ENCODE results near the gene TNFRSF21.

TNFRSF21 gene

GRCh38 chr6:47246551-47246950, 63.2 kb downstream of the TNFRSF21 start:
- H3K27me3 ChIP-seq (ENCODE audit: low read depth), result no peaks in the 10 kb centered on the region
- H3K4me3 ChIP-seq, result no peak overlapping the region
- DNase-seq (ENCODE audit: low spot score in 2 of 2), result no peak
- no peaks in the 10 kb centered on the region for H3K9me3 ChIP-seq
- in situ Hi-C loops (cut with MboI; ENCODE audit: low sequenced_read_pairs), result no loop called here
- H3K36me3 ChIP-seq (replicated peaks), result no peaks in the 10 kb centered on the region
- peaks cover 14% of the 10 kb centered on the region for H3K4me1 ChIP-seq

DNA sequence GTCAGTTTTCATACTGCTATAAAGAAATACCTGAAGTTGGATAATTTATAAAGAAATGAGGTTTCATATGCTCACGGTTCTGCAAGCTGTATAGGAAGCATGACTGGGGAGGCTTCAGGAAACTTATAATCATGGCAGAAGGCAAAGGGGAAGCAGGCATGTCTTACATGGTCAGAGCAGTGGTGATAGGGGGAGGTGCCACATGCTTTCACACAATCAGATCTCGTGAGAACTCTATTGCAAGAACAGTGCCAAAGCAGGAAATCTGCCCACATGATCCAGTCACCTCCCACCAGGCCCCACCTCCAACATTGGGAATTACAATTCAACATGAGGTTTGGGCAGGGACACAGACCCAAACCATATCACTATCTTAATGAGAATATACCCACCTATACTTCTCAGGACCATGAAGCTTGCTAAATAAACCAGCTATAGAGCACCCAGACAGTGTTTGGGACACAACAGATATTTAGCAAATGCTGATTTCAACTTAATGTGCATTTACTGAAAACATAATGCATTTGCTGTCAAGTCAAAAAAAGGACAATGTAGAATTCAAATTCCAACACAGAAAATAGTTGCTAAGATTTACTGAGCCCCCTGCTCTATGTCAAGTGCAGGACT, 63.8 kb downstream of the TNFRSF21 start:
- H3K36me3 ChIP-seq (replicated peaks), result no peaks in the 10 kb centered on the region

GRCh38 chr6:47242483-47243386, 67.0 kb downstream of the TNFRSF21 start:
- in situ Hi-C loops (cut with MboI; ENCODE audit: low sequenced_read_pairs), result no loop called here
- Histone ChIP-seq H3K4me1 (peaks cover 14% of the 10 kb centered on the region), H3K27me3 (ENCODE audit: low read depth) (no peaks in the 10 kb centered on the region), H3K36me3 (replicated peaks) (no peaks in the 10 kb centered on the region), H3K4me3 (no peak overlapping the region), H3K9me3 (no peaks in the 10 kb centered on the region)
- DNase-seq (ENCODE audit: low spot score in 2 of 2), result peak in 1 of 2 experiments; percentile 58

More for the DNA sequence above, 63.8 kb downstream of the TNFRSF21 start:
- Histone ChIP-seq H3K9me3 (no peaks in the 10 kb centered on the region), H3K4me1 (peaks cover 14% of the 10 kb centered on the region), H3K4me3 (no peak overlapping the region), H3K27me3 (ENCODE audit: low read depth) (no peaks in the 10 kb centered on the region)
- in situ Hi-C loops (cut with MboI; ENCODE audit: low sequenced_read_pairs), result no loop called here
- DNase-seq (ENCODE audit: low spot score in 2 of 2), result no peak

DNA sequence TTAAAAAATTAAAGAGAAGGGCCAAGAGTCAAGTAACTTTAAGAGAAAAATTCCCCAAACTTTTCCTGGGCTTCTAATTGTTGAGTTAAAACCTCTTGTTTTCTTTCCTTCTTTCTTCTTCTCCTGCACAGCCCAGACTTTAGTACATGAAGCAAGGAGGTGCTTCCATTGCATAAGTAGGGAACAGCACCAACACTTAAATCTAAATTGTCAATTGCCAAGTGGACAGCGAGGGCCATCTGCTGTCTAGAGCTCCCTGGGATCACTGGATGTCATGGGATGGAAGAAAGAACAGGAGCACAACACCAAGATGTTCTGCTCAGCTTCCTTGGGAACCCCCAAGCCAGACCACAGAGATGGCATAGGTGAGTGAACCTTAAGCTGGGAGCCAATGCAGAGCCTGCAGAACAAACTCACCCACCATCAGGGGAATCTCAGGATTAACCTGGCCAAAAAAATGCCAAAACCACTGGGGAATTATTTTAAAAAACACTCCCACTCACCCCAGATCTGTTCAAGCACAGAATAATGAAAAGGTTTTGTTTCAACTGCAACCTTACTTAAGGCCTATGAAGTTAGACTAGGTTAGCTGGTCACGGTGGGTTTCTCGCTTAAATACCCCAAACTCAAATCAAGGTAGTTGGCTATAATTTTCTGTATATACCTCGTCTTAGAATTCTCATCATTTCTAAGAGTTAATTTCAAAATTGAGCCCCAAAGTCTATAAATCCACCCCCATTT, 67.8 kb downstream of the TNFRSF21 start:
- H3K4me1 ChIP-seq, result peaks cover 7% of the 10 kb centered on the region
- no peaks in the 10 kb centered on the region for H3K9me3 ChIP-seq
- no peak for DNase-seq (ENCODE audit: low spot score in 2 of 2)
- H3K36me3 ChIP-seq (replicated peaks), result no peaks in the 10 kb centered on the region
- H3K4me3 ChIP-seq, result no peak overlapping the region
- H3K27me3 ChIP-seq (ENCODE audit: low read depth), result no peaks in the 10 kb centered on the region
- in situ Hi-C loops (cut with MboI; ENCODE audit: low sequenced_read_pairs), result no loop called here

GRCh38 chr6:47240277-47240890, 69.3 kb downstream of the TNFRSF21 start:
- in situ Hi-C loops (cut with MboI; ENCODE audit: low sequenced_read_pairs), result no loop called here
- DNase-seq (ENCODE audit: low spot score in 2 of 2), result no peak
- H3K4me3 ChIP-seq, result no peak overlapping the region
- peaks cover 6% of the 10 kb centered on the region; the same call in 1 of the 2 replicates for H3K4me1 ChIP-seq
- H3K36me3 ChIP-seq (replicated peaks), result no peaks in the 10 kb centered on the region
- no peaks in the 10 kb centered on the region for H3K9me3 ChIP-seq
- H3K27me3 ChIP-seq (ENCODE audit: low read depth), result no peaks in the 10 kb centered on the region

- in situ Hi-C loops (cut with MboI; ENCODE audit: low sequenced_read_pairs), result no loop called here
- H3K4me1 ChIP-seq, result peaks cover 6% of the 10 kb centered on the region; the same call in 1 of the 2 replicates
- H3K9me3 ChIP-seq, result no peaks in the 10 kb centered on the region
- DNase-seq (ENCODE audit: low spot score in 2 of 2), result no peak
- H3K27me3 ChIP-seq (ENCODE audit: low read depth), result no peaks in the 10 kb centered on the region
- no peaks in the 10 kb centered on the region for H3K36me3 ChIP-seq (replicated peaks)
- no peak overlapping the region for H3K4me3 ChIP-seq
Measured at GRCh38 chr6:47239546-47239945, 70.2 kb downstream of the TNFRSF21 start.

DNA sequence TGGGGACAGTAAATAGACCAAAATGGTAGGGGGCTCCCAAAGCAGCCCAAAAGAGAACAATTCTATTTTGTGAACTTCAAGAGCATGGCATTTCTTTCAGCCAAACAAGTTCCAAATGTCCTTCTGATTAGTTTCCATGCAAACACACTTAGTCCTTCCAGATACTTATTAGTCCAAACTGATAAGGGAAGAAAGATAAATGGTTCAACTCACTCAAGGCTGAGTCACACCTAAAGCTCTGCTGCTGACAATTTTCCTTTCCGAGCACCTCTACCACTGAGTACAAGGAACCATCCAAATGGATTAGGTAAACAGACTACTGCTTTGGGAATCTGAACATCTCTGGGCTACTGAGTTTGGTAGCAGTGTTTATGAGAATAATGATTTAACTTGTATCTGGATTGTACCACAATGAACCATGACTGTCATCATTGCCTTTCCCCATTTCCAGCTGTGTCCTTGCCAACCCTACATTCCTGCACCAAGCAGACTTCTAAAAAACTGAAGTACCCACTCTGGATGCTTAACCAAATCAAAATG, 71.2 kb downstream of the TNFRSF21 start:
- H3K36me3 ChIP-seq (replicated peaks), result no peaks in the 10 kb centered on the region
- in situ Hi-C loops (cut with MboI; ENCODE audit: low sequenced_read_pairs), result no loop called here
- no peak for DNase-seq (ENCODE audit: low spot score in 2 of 2)
- no peaks in the 10 kb centered on the region for H3K27me3 ChIP-seq (ENCODE audit: low read depth)
- no peaks in the 10 kb centered on the region for H3K9me3 ChIP-seq
- H3K4me1 ChIP-seq, result peaks cover 6% of the 10 kb centered on the region; the same call in 1 of the 2 replicates
- no peak overlapping the region for H3K4me3 ChIP-seq

DNA sequence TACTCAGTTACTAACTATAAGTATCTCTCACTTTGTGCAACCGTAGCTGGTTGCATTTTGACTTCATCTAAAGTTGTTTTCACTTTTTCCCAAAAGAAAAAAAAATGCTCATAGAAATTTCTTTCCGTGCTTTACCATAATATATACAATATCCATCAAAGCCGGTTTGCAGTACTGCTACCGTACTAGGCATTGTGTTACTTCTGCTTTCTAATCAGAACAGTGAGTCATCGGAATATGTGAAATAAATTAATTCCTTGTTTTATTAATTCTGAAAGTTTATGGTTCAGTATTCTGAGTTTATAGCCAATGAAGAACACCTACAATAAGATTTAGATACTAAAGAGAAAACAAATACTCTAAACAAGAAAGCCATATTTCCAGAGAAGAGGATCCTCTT, 72.5 kb downstream of the TNFRSF21 start:
- no peak for DNase-seq (ENCODE audit: low spot score in 2 of 2)
- Histone ChIP-seq H3K4me1 (peaks cover under 1% of the 10 kb centered on the region; the same call in 1 of the 2 replicates), H3K4me3 (no peak overlapping the region), H3K27me3 (ENCODE audit: low read depth) (no peaks in the 10 kb centered on the region), H3K36me3 (replicated peaks) (no peaks in the 10 kb centered on the region), H3K9me3 (no peaks in the 10 kb centered on the region)
- in situ Hi-C loops (cut with MboI; ENCODE audit: low sequenced_read_pairs), result no loop called here

GRCh38 chr6:47235964-47236760, 73.5 kb downstream of the TNFRSF21 start:
- H3K9me3 ChIP-seq, result no peaks in the 10 kb centered on the region
- no peaks in the 10 kb centered on the region for H3K27me3 ChIP-seq (ENCODE audit: low read depth)
- in situ Hi-C loops (cut with MboI; ENCODE audit: low sequenced_read_pairs), result no loop called here
- no peak overlapping the region for H3K4me3 ChIP-seq
- no peaks in the 10 kb centered on the region for H3K36me3 ChIP-seq (replicated peaks)
- H3K4me1 ChIP-seq, result no peaks in the 10 kb centered on the region
- no peak for DNase-seq (ENCODE audit: low spot score in 2 of 2)

GRCh38 chr6:47235421-47235820, 74.3 kb downstream of the TNFRSF21 start:
- no peak overlapping the region for H3K4me3 ChIP-seq
- H3K36me3 ChIP-seq (replicated peaks), result no peaks in the 10 kb centered on the region
- in situ Hi-C loops (cut with MboI; ENCODE audit: low sequenced_read_pairs), result no loop called here
- no peaks in the 10 kb centered on the region for H3K9me3 ChIP-seq
- no peaks in the 10 kb centered on the region for H3K4me1 ChIP-seq
- DNase-seq (ENCODE audit: low spot score in 2 of 2), result no peak
- H3K27me3 ChIP-seq (ENCODE audit: low read depth), result no peaks in the 10 kb centered on the region

DNA sequence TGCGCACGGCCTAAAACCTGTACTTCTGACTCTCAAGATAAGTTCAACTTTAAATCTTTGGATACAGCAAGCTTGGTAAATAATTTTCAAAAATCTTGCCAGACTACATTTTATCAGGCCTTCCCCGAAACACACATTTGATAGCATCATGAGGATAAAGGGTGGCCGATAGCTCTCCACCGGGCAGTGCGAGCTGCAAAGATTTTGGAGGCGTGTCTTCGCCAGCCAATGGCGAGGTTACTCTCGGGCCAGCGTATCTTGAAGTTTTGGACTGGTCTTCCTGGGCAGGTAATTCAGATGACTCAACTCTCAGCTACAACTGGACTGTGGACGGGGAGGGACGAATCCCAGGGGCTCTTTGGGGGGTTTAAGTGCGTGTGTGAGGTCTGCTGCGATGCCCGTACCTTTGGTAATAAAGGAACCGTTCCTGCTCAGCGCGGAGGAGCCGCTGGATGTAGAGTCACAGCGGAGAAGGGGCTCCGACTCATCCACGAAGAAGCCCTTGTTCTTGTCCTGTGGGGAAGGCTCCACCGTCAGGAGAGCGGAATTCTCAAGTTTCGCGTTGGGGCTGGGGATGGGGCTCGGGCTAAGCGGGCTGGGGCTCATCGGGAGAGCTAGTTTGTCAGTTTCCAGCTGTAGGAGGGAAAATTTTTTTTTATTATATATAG, 75.3 kb downstream of the TNFRSF21 start:
- no peak for DNase-seq (ENCODE audit: low spot score in 2 of 2)
- Histone ChIP-seq H3K36me3 (replicated peaks) (no peaks in the 10 kb centered on the region), H3K27me3 (ENCODE audit: low read depth) (no peaks in the 10 kb centered on the region), H3K9me3 (no peaks in the 10 kb centered on the region), H3K4me3 (no peak overlapping the region), H3K4me1 (no peaks in the 10 kb centered on the region)
- in situ Hi-C loops (cut with MboI; ENCODE audit: low sequenced_read_pairs), result no loop called here

- no peaks in the 10 kb centered on the region for H3K9me3 ChIP-seq
- no peak for DNase-seq (ENCODE audit: low spot score in 2 of 2)
- no peaks in the 10 kb centered on the region for H3K36me3 ChIP-seq (replicated peaks)
- H3K4me1 ChIP-seq, result no peaks in the 10 kb centered on the region
- no peak overlapping the region for H3K4me3 ChIP-seq
- H3K27me3 ChIP-seq (ENCODE audit: low read depth), result no peaks in the 10 kb centered on the region
- in situ Hi-C loops (cut with MboI; ENCODE audit: low sequenced_read_pairs), result no loop called here
Measured at GRCh38 chr6:47231151-47231550, 78.6 kb downstream of the TNFRSF21 start.

Measured in HAP-1 (cell line).